22Rv1 (cell line): ENCODE data around the gene ARHGAP45.

ENCODE experiments used
- ZFX ChIP-seq: fragments of 450-650 bp; IDR thresholded peaks from 2 replicates; pipeline ENCODE4 v1.6.1; 2017; ENCODE audit warnings: antibody characterized with exemption, borderline replicate concordance
- TF ChIP-seq, protein P1 (sequence below): fragments of 450-650 bp; IDR thresholded peaks from 2 replicates; pipeline ENCODE4 v1.5.1; 2017; ENCODE audit warnings: mild to moderate bottlenecking

DNA sequence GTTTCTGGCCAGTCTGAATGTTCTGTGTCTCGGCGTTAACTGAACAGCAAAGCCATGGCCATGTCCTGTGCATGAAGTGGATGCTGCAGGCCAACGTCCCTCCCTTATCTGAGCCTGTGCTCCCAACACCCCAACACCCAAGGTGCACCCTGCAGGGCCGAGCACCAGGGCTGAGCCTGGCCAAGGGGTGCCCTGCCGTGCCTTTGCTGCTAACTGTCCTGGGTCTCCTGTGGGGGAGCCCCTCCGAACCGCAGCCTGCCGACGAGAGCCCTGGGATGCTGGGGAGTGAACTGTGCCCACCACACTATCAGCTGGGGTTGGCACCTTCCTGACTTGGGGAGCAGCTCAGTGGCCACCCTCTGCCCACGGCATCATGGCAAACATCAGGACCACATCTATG lies 54.4 kb downstream of the ARHGAP45 start:
- TF ChIP-seq, protein P1, sequence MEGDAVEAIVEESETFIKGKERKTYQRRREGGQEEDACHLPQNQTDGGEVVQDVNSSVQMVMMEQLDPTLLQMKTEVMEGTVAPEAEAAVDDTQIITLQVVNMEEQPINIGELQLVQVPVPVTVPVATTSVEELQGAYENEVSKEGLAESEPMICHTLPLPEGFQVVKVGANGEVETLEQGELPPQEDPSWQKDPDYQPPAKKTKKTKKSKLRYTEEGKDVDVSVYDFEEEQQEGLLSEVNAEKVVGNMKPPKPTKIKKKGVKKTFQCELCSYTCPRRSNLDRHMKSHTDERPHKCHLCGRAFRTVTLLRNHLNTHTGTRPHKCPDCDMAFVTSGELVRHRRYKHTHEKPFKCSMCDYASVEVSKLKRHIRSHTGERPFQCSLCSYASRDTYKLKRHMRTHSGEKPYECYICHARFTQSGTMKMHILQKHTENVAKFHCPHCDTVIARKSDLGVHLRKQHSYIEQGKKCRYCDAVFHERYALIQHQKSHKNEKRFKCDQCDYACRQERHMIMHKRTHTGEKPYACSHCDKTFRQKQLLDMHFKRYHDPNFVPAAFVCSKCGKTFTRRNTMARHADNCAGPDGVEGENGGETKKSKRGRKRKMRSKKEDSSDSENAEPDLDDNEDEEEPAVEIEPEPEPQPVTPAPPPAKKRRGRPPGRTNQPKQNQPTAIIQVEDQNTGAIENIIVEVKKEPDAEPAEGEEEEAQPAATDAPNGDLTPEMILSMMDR = no peak
- TF ChIP-seq ZFX = no peak
